ENCODE results near the gene GPR37L1. TPM values are rescaled to one million over a fixed set of nuclear protein-coding genes. Genes with fewer than 3 reads are reported as not detected.

GPR37L1 gene
- total and polyA plus RNA-seq, 4 experiments from 2014 or later = 0.07 TPM; not detected in 3

DNA sequence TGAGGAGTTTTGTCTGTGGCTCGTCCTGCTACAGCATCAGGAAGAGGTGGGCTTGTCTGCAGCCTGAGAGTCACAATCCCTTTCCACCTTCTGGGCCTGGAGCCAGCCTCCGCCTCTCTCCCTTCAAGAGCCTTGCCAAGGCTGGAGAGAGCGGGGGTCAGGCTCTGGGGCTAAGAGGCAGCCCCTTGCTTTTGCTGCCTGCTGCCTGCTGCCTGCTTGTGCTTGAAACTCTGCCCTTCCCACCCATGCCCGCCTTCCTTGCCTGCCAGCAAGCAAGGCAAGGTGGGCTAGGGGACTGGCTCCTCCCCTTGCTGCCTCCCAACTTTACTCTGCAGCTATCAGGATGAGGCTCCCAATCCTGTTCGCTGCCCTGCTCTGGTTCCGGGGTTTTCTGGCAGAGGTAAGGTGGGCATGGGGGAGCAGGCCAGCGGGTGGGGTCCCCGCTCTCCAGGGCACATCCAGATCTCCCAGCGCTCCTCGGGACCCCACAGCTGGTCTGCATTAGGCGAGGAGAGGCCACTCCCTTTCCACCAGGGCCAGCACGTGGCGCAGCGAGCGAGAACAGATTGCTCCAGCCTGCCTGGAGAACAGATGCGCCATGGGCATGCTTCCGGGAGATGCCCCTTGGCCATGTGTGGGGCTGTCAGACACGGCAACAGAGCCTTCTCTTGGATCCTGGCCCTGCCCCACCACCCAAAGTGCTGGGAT, 45.1 kb downstream of the GPR37L1 start:
- no peak overlapping the region for H3K27ac Mint-ChIP-seq
- H3K27me3 Mint-ChIP-seq = no peaks in the 10 kb centered on the region
- Histone ChIP-seq H3K27ac (ENCODE audit: low read depth, low read length) (no peak overlapping the region), H3K27me3 (ENCODE audit: insufficient read depth, low read length) (no peaks in the 10 kb centered on the region), H3K4me3 (ENCODE audit: low read length in 2 of 2) (no peak overlapping the region), H3K9me3 (ENCODE audit: control insufficient read depth in 1 of 2, low read length in 2 of 2) (no peaks in the 10 kb centered on the region), H3K36me3 (ENCODE audit: insufficient read depth, low read length) (no peaks in the 10 kb centered on the region), H3K4me1 (ENCODE audit: insufficient read depth, low read length) (peaks cover 45% of the 10 kb centered on the region)
- H3K36me3 Mint-ChIP-seq = peaks cover 0 to under 1% of the 10 kb centered on the region in 2 donors
- no peak overlapping the region for H3K4me3 Mint-ChIP-seq
- intact Hi-C loops (cut with micrococcal nuclease) = no loop called here
- CTCF ChIA-PET (ENCODE audit: partially characterized antibody) = interaction anchor here (0.8 kb wide), 1 partner anchor 13 kb away, joined by 3 read pairs; no protein-coding TSS in a partner anchor
- POLR2A ChIA-PET (ENCODE audit: partially characterized antibody) = no interaction called here
- H3K9me3 Mint-ChIP-seq = no peaks in the 10 kb centered on the region
- H3K4me1 Mint-ChIP-seq = peaks cover 19 to 54% (median 38%) of the 10 kb centered on the region in 4 donors
- DNase-seq = no peak

DNA sequence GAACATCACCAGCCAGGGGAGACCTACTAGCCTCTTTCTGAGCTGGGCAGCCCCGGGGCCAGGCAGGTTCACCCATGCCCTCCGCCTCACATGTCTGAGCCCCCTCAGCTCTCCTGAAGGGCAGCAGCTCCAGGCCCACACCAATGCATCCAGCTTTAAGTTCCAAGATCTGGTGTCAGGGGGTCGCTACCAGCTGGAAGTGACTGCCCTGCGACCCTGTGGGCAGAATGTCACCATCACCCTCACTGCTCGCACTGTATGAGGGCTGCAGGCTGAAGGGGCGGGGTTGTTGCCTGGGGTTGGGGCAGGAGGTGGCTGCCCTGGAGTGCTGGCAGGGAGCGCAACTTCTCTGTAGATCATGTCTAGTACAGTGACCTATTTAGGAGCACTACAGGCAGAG, 46.1 kb downstream of the GPR37L1 start:
- H3K4me1 Mint-ChIP-seq = peaks cover 13 to 44% (median 31%) of the 10 kb centered on the region in 4 donors
- no peak for DNase-seq
- no peak overlapping the region for H3K27ac Mint-ChIP-seq
- H3K9me3 Mint-ChIP-seq = no peaks in the 10 kb centered on the region
- intact Hi-C loops (cut with micrococcal nuclease) = no loop called here
- Histone ChIP-seq H3K4me1 (ENCODE audit: insufficient read depth, low read length) (peaks cover 35% of the 10 kb centered on the region), H3K9me3 (ENCODE audit: control insufficient read depth in 1 of 2, low read length in 2 of 2) (no peaks in the 10 kb centered on the region), H3K36me3 (ENCODE audit: insufficient read depth, low read length) (no peaks in the 10 kb centered on the region), H3K4me3 (ENCODE audit: low read length in 2 of 2) (no peak overlapping the region), H3K27ac (ENCODE audit: low read depth, low read length) (no peak overlapping the region), H3K27me3 (ENCODE audit: insufficient read depth, low read length) (no peaks in the 10 kb centered on the region)
- H3K36me3 Mint-ChIP-seq = no peaks in the 10 kb centered on the region
- ChIA-PET CTCF (ENCODE audit: partially characterized antibody) (interaction anchor here (1.0 to 2.7 kb wide), 2 partner anchors 14 to 16 kb away, joined by 4 to 10 read pairs; no protein-coding TSS in a partner anchor), POLR2A (ENCODE audit: partially characterized antibody) (no interaction called here)
- no peaks in the 10 kb centered on the region for H3K27me3 Mint-ChIP-seq
- no peak overlapping the region for H3K4me3 Mint-ChIP-seq

- H3K36me3 ChIP-seq (ENCODE audit: insufficient read depth, low read length) = no peaks in the 10 kb centered on the region
- Mint-ChIP-seq H3K4me3 (no peak overlapping the region), H3K4me1 (peaks cover 3 to 26% (median 16%) of the 10 kb centered on the region in 4 donors), H3K27ac (peak overlapping the region in 1 of 7 donors; percentile 24), H3K27me3 (no peaks in the 10 kb centered on the region), H3K36me3 (no peaks in the 10 kb centered on the region), H3K9me3 (no peaks in the 10 kb centered on the region)
- ChIA-PET POLR2A (ENCODE audit: partially characterized antibody) (interaction anchor here (1.4 to 2.1 kb wide), 2 partner anchors 8 to 11 kb away, joined by 3 to 6 read pairs; no protein-coding TSS in a partner anchor), CTCF (ENCODE audit: partially characterized antibody) (interaction anchor here (0.8 to 2.7 kb wide), 5 partner anchors 8 to 22 kb away, joined by 3 to 10 read pairs (median 3); partner anchors contain the start of gene PTPN7)
- H3K4me1 ChIP-seq (ENCODE audit: insufficient read depth, low read length) = peaks cover 17% of the 10 kb centered on the region
- intact Hi-C loops (cut with micrococcal nuclease) = no loop called here
- DNase-seq = no peak
- H3K27ac ChIP-seq (ENCODE audit: low read depth, low read length) = no peak overlapping the region
- no peak overlapping the region for H3K4me3 ChIP-seq (ENCODE audit: low read length in 2 of 2)
- no peaks in the 10 kb centered on the region for H3K27me3 ChIP-seq (ENCODE audit: insufficient read depth, low read length)
- H3K9me3 ChIP-seq (ENCODE audit: control insufficient read depth in 1 of 2, low read length in 2 of 2) = no peaks in the 10 kb centered on the region
Observed at GRCh38 chr1:202170726-202171125, 48.0 kb downstream of the GPR37L1 start.

DNA sequence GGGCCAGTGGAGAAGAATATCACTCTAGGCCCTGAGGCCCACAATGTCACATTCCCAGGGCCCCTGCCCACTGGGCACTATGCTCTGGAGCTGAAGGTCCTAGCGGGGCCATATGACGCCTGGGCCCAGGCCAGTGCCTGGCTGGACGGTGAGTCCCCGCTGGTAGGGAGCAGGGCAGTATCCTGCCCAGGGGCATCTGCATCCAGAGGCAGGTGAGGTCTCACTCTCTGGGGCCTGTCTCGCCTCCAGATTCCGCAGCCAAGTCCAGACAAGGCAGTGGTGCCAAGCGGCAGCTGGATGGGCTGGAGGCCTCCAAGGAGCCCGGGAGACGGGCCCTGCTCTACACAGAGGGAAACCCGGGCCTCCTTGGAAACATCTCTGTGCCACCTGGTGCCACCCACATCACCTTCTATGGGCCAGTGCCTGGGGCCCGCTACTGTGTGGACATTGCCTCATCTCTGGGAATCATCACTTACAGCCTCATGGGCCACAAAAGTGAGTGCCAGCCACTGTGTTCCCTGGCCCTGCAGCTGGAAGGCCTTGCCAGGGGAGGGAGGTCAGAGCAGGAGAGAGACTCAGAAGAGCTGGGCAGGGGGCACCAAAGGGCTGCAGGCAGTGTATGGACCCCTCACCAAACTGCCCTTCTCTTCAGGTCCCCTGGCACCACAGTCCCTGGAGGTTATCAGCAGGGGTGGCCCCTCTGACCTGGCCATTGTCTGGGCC, 48.7 kb downstream of the GPR37L1 start:
- Histone ChIP-seq H3K9me3 (ENCODE audit: control insufficient read depth in 1 of 2, low read length in 2 of 2) (no peaks in the 10 kb centered on the region), H3K27ac (ENCODE audit: low read depth, low read length) (no peak overlapping the region), H3K36me3 (ENCODE audit: insufficient read depth, low read length) (no peaks in the 10 kb centered on the region), H3K4me1 (ENCODE audit: insufficient read depth, low read length) (peaks cover 9% of the 10 kb centered on the region), H3K4me3 (ENCODE audit: low read length in 2 of 2) (no peak overlapping the region), H3K27me3 (ENCODE audit: insufficient read depth, low read length) (no peaks in the 10 kb centered on the region)
- no peaks in the 10 kb centered on the region for H3K9me3 Mint-ChIP-seq
- intact Hi-C loops (cut with micrococcal nuclease) = no loop called here
- no peaks in the 10 kb centered on the region for H3K27me3 Mint-ChIP-seq
- DNase-seq = no peak
- H3K4me3 Mint-ChIP-seq = no peak overlapping the region
- H3K27ac Mint-ChIP-seq = no peak overlapping the region
- H3K36me3 Mint-ChIP-seq = no peaks in the 10 kb centered on the region
- CTCF ChIA-PET (ENCODE audit: partially characterized antibody) = interaction anchor here (0.8 to 1.7 kb wide), 3 partner anchors 9 to 21 kb away, joined by 3 to 5 read pairs (median 3); no protein-coding TSS in a partner anchor
- H3K4me1 Mint-ChIP-seq = peaks cover 3 to 18% (median 10%) of the 10 kb centered on the region in 4 donors
- POLR2A ChIA-PET (ENCODE audit: partially characterized antibody) = interaction anchor here (2.1 kb wide), 1 partner anchor 9 kb away, joined by 6 read pairs; no protein-coding TSS in a partner anchor

DNA sequence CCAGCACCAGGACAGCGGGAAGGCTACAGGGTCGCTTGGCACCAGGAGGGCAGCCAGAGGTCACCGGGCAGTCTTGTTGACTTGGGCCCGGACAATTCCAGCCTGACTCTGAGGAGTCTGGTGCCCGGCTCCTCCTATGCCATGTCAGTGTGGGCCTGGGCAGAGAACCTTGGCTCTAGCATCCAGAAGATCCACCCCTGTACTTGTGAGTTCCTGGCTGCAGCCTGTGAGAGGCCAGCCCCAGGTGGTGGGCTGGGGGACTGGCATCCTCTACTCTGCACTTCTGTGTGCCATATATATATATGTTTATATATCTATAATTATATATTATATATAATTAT, 49.3 kb downstream of the GPR37L1 start:
- no peaks in the 10 kb centered on the region for H3K27me3 Mint-ChIP-seq
- no peak overlapping the region for H3K27ac Mint-ChIP-seq
- H3K9me3 Mint-ChIP-seq = no peaks in the 10 kb centered on the region
- no peak for DNase-seq
- Histone ChIP-seq H3K27ac (ENCODE audit: low read depth, low read length) (no peak overlapping the region), H3K36me3 (ENCODE audit: insufficient read depth, low read length) (no peaks in the 10 kb centered on the region), H3K4me3 (ENCODE audit: low read length in 2 of 2) (no peak overlapping the region), H3K27me3 (ENCODE audit: insufficient read depth, low read length) (no peaks in the 10 kb centered on the region), H3K4me1 (ENCODE audit: insufficient read depth, low read length) (peaks cover 5% of the 10 kb centered on the region), H3K9me3 (ENCODE audit: control insufficient read depth in 1 of 2, low read length in 2 of 2) (no peaks in the 10 kb centered on the region)
- H3K4me1 Mint-ChIP-seq = peaks cover 0 to 15% (median 6%) of the 10 kb centered on the region in 4 donors
- CTCF ChIA-PET (ENCODE audit: partially characterized antibody) = no interaction called here
- POLR2A ChIA-PET (ENCODE audit: partially characterized antibody) = interaction anchor here (2.1 kb wide), 1 partner anchor 10 kb away, joined by 6 read pairs; no protein-coding TSS in a partner anchor
- no peak overlapping the region for H3K4me3 Mint-ChIP-seq
- no peaks in the 10 kb centered on the region for H3K36me3 Mint-ChIP-seq
- intact Hi-C loops (cut with micrococcal nuclease) = no loop called here

- H3K27me3 Mint-ChIP-seq = no peaks in the 10 kb centered on the region
- H3K27ac Mint-ChIP-seq = no peak overlapping the region
- Histone ChIP-seq H3K4me1 (ENCODE audit: insufficient read depth, low read length) (peaks cover 5% of the 10 kb centered on the region), H3K27ac (ENCODE audit: low read depth, low read length) (no peak overlapping the region), H3K27me3 (ENCODE audit: insufficient read depth, low read length) (no peaks in the 10 kb centered on the region), H3K36me3 (ENCODE audit: insufficient read depth, low read length) (no peaks in the 10 kb centered on the region), H3K9me3 (ENCODE audit: control insufficient read depth in 1 of 2, low read length in 2 of 2) (no peaks in the 10 kb centered on the region), H3K4me3 (ENCODE audit: low read length in 2 of 2) (no peak overlapping the region)
- no peak for DNase-seq
- H3K4me1 Mint-ChIP-seq = peaks cover 0 to 15% (median 6%) of the 10 kb centered on the region in 4 donors
- H3K36me3 Mint-ChIP-seq = no peaks in the 10 kb centered on the region
- ChIA-PET CTCF (ENCODE audit: partially characterized antibody) (interaction anchor here (0.6 to 1.3 kb wide), 4 partner anchors 9 to 16 kb away, joined by 3 to 6 read pairs (median 4); partner anchors contain the start of gene PTPN7), POLR2A (ENCODE audit: partially characterized antibody) (interaction anchor here (1.1 to 1.2 kb wide), 2 partner anchors 12 to 30 kb away, joined by 3 to 4 read pairs; partner anchors contain the start of gene ARL8A)
- no peak overlapping the region for H3K4me3 Mint-ChIP-seq
- intact Hi-C loops (cut with micrococcal nuclease) = no loop called here
- no peaks in the 10 kb centered on the region for H3K9me3 Mint-ChIP-seq
Observed at GRCh38 chr1:202173993-202174392, 51.3 kb downstream of the GPR37L1 start.
